Measurements from ENCODE around the gene WDR11. TPM values are rescaled to one million over a fixed set of nuclear protein-coding genes. Genes with fewer than 3 reads are reported as not detected.
A peak's percentile ranks its signal among the peaks of the same experiment; 100 is the strongest.

WDR11 gene
- total and polyA plus RNA-seq, 12 donors = 9.6 to 29.3 (median 14.5) TPM

DNA sequence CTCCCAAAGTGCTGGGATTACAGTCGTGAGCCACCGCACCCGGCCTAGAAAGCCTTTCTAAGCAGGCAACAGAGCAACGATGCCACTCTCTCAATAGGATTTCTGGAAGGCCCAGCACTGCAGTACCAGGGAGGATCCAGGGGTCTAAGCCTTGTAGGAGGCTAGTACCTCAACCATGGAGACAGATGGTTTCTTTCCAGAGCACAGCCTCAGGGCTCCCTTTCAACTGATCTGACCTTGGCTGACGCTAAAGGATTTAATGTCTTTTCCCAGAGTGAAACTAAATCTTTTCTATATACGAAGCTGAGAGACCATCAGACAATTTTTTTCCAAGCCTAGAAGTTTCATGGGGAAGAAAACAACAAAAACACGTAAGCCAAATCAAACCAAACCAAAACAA lies 78.0 kb downstream of the WDR11 start:
- WGBS, 2 donors = 88 to 89% methylated on average over 7 of the region's 7 CpGs
- Histone ChIP-seq H3K9me3 (no peaks in the 10 kb centered on the region), H3K36me3 (no peaks in the 10 kb centered on the region), H3K27me3 (peaks cover 0 to 13% (median 0%) of the 10 kb centered on the region in 7 donors), H3K4me1 (no peaks in the 10 kb centered on the region), H3K4me3 (no peak overlapping the region), H3K27ac (no peak overlapping the region)
- intact Hi-C loops (cut with DNase I) = no loop called here
- TF ChIP-seq, protein P1, sequence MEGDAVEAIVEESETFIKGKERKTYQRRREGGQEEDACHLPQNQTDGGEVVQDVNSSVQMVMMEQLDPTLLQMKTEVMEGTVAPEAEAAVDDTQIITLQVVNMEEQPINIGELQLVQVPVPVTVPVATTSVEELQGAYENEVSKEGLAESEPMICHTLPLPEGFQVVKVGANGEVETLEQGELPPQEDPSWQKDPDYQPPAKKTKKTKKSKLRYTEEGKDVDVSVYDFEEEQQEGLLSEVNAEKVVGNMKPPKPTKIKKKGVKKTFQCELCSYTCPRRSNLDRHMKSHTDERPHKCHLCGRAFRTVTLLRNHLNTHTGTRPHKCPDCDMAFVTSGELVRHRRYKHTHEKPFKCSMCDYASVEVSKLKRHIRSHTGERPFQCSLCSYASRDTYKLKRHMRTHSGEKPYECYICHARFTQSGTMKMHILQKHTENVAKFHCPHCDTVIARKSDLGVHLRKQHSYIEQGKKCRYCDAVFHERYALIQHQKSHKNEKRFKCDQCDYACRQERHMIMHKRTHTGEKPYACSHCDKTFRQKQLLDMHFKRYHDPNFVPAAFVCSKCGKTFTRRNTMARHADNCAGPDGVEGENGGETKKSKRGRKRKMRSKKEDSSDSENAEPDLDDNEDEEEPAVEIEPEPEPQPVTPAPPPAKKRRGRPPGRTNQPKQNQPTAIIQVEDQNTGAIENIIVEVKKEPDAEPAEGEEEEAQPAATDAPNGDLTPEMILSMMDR (IDR thresholded peaks at IDR 0.05) = no peak
- DNase-seq = no peak
- no peak for ATAC-seq

DNA sequence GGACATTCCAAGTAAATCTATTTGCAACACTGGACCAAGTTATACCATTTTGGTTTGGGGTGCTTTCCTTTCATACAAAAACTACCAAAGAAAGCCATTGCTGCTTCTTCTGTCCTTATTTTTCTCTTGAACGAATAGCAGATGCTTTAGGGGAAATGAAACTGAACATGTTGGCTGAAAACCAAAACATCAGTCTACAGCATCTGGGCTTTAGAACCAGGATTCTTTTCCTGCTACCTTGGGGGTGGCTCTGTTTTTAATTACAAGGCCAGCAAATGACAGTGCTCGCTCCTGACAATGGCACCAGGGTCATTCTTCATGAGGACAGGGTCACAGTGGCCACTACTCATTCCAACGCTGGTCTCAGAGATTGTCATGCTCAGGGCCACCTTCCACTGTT lies 80.3 kb downstream of the WDR11 start:
- intact Hi-C loops (cut with DNase I) = no loop called here
- no peak overlapping the region for H3K27ac ChIP-seq
- 63 to 69% methylated on average over 3 of the region's 3 CpGs for WGBS, 2 donors
- H3K9me3 ChIP-seq = peaks cover 0 to 3% (median 0%) of the 10 kb centered on the region in 11 donors
- ATAC-seq = no peak
- DNase-seq = no peak
- peaks cover 0 to 12% (median 0%) of the 10 kb centered on the region in 7 donors for H3K27me3 ChIP-seq
- H3K36me3 ChIP-seq = no peaks in the 10 kb centered on the region
- no peak overlapping the region for H3K4me3 ChIP-seq
- H3K4me1 ChIP-seq = no peaks in the 10 kb centered on the region
- TF ChIP-seq, protein P1 (IDR thresholded peaks at IDR 0.05) = no peak

DNA sequence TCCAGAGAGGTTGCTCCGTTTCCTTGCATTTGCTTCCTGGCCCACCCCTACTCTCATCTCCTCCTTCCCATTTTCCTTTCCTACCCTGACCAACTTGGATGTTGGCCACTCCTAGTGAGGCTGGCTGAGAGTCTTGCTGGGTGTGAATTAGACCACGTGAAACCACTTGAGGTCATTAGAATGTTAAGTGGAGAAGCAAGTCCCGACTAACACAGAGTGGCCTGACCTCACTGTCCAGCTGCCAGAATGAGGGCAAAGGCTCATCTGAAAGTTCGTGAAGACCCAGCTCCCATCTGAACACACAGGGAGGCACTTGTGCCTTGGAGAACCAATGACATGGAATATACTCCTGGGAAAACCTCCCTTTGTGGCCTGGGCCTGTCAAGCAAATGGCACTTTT lies 80.8 kb downstream of the WDR11 start:
- Histone ChIP-seq H3K27me3 (peaks cover 0 to 7% (median 0%) of the 10 kb centered on the region in 7 donors), H3K27ac (no peak overlapping the region), H3K4me1 (no peaks in the 10 kb centered on the region), H3K36me3 (no peaks in the 10 kb centered on the region), H3K9me3 (peaks cover 0 to 6% (median 0%) of the 10 kb centered on the region in 11 donors), H3K4me3 (no peak overlapping the region)
- DNase-seq = no peak
- intact Hi-C loops (cut with DNase I) = no loop called here
- TF ChIP-seq, protein P1 (IDR thresholded peaks at IDR 0.05) = no peak
- ATAC-seq = peak in 1 of 8 donors; percentile 15
- 53 to 60% methylated on average over 4 of the region's 4 CpGs for WGBS, 2 donors

DNA sequence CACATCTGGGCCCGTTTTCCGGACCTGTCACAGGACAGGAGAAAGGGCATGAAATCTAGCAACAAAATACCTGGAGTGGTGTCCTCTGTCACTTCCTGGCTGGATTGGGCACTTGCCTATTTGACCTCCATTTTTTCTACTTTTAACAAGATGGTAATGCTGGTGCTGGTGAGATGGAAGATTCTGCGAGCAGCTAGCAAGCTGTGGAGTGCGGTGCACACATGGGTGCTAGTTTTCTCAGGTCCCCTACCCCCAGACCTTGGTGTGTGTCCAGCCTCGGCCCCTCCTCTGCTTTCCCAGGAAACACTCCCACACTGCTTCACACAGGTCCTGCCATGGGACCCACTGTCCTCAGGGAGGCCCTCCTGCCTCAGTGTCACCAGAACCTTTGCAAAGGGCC lies 87.7 kb downstream of the WDR11 start:
- Histone ChIP-seq H3K9me3 (peaks cover 0 to 6% (median 0%) of the 10 kb centered on the region in 11 donors), H3K27me3 (peaks cover 0 to 27% (median 16%) of the 10 kb centered on the region in 7 donors), H3K27ac (no peak overlapping the region), H3K4me1 (peaks cover 0 to 8% (median 0%) of the 10 kb centered on the region in 9 donors), H3K36me3 (no peaks in the 10 kb centered on the region), H3K4me3 (no peak overlapping the region)
- intact Hi-C loops (cut with DNase I) = no loop called here
- DNase-seq (no peak), ATAC-seq (no peak)
- TF ChIP-seq, protein P1 (IDR thresholded peaks at IDR 0.05) = no peak
- WGBS, 2 donors = 91 to 93% methylated on average over 5 of the region's 5 CpGs

Measured in heart right ventricle (tissue), 16 donors.